ENCODE data around the gene PHF3.
"Not testable (repeated sequence)": the region's sequence is repeated elsewhere in the genome, so short reads cannot be mapped to it uniquely, and the experiment has no call there.

Gene PHF3

GRCh38 chr6:63714091-63714490 is 78.5 kb downstream of the PHF3 start:
- DNase-seq, result no peak

- no peak for DNase-seq
Measured at GRCh38 chr6:63716169-63716568, 80.6 kb downstream of the PHF3 start.

DNA sequence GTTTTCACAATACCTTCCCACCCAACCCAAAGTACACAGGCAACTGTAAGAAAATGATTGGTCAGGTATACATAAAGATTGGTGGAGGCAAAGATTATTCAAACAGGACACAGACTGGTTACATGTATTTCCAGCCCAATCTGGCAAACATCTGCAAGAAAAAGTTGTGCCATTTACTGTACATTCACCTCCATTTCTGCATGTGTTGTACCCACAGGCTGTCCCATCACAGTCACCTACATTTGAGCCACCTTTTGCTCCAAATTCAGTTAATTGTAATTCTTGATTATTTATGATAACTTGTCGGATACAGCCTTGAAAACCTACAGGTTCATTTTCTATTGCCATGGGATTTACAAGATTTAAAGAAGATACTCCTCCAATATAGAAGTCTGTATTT is 85.6 kb downstream of the PHF3 start:
- no peak for DNase-seq

DNA sequence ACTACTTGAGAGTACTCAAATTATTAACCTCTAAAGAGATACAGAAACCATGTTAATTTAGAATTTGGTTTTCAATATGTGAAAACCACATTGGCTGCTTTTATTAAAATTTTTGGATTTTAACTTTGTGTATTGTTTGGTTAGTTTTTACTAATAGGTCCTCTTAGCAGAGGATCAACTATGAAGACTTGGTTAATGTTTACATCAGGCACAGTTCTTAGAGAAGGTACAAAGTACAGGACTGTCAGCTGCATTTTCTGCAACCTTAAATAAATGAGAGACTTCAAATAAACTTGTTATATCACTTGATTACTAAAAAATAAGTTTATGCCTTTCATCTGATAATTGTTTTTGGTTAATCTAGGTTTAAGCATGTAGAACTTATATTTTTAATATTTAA is 89.1 kb downstream of the PHF3 start:
- DNase-seq, result no peak

DNA sequence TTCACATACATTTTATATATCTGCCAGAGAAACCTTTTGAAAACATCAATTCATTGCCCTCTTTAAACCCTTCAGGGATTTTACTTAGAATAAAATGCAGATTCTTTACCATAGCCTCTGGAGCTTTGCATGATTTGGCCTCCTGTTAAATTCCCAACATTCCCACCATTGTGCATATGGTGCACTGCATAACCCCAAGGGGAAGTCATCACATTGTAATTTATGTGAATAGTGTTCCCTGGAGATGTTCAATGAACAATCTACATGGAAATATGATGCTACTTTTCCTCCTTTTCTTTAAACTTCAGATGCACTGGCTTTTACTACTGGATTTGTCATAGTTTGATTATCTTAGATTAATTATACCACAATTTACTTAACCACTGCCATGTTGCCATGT is 94.7 kb downstream of the PHF3 start:
- no peak for DNase-seq

- DNase-seq, result no peak
Measured at GRCh38 chr6:63731930-63732329, 96.3 kb downstream of the PHF3 start.

DNA sequence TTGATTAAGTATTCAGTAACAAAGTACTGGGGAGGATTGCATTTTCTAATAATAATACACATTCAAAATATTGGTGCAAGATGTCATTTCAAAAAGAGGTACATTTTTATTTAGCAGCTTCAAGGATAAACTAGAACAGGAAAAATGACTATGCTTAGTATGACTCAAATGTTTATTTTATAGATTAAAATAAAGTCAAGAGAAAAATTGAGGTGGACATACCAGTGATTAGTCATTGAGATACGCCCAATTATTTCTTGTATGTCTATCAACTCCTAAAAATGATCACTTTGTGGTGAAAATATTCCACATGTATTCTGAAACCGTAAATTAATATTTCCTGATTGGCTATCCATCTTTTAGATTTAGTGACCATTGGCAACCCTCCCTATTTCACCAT is 96.7 kb downstream of the PHF3 start:
- DNase-seq, result no peak

GRCh38 chr6:63734923-63735322 is 99.3 kb downstream of the PHF3 start:
- no peak for DNase-seq

DNA sequence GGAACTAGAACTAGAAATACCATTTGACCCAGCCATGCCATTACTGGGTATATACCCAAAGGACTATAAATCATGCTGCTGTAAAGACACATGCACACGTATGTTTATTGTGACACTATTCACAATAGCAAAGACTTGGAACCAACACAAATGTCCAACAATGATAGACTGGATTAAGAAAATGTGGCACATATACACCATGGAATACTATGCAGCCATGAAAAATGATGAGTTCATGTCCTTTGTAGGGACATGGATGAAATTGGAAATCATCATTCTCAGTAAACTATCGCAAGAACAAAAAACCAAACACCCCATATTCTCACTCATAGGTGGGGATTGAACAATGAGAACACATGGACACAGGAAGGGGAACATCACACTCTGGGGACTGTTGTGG is 102.6 kb downstream of the PHF3 start:
- DNase-seq, result not testable (repeated sequence)

DNA sequence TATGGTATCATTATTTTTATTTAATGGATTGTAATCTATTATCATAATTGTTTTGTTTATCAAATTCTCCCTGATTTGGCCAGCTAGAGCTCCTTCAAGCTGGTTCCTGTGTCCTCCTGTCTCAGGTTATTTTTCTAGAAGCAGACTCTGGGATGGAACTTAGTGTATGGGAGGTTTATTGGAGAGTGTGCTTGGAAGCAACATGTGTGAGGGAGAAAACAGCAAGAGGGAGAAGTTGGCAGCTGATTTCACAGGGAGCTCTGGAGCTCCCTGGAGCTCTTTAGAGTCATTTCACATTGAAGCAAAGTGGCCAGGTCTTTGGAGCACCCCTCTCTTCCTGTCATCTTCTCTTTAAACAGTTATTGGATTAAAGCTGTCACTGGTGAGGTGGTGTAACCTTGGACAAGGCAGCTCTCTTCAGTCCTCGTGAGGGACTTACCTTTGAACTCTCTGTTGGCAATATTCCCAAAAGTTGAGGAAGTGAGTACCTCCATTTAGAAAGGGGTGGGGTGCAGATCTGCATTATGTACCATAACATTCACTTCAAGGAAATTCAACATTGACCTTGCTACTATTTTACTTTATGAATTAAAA is 103.6 kb downstream of the PHF3 start:
- no peak for DNase-seq

GRCh38 chr6:63740709-63741108 is 105.1 kb downstream of the PHF3 start:
- DNase-seq, result no peak

GRCh38 chr6:63742060-63742459 is 106.5 kb downstream of the PHF3 start:
- no peak for DNase-seq

- DNase-seq, result no peak
Measured at GRCh38 chr6:63743691-63744090, 108.1 kb downstream of the PHF3 start.

GRCh38 chr6:63744810-63745209 is 109.2 kb downstream of the PHF3 start:
- no peak for DNase-seq

GRCh38 chr6:63745784-63746183 is 110.2 kb downstream of the PHF3 start:
- no peak for DNase-seq

- no peak for DNase-seq
Measured at GRCh38 chr6:63750400-63750799, 114.8 kb downstream of the PHF3 start.

DNA sequence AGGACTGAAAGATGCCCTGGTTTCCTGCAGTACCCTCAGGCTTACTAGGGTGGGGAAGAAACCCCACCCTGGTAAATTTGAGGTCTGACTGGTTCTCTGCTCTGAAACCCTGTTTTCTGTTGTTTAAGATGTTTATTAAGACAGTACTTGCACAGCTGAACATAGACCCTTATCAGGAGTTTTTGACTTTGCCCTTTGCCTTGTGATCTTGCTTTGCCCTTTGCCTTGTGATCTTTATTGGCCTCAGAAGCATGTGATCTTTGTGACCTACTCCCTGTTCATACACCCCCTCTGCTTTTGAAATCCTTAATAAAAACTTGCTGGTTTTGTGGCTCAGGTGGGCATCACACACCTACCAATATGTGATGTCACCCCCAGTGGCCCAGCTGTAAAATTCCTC is 121.7 kb downstream of the PHF3 start:
- DNase-seq, result not testable (repeated sequence)

DNA sequence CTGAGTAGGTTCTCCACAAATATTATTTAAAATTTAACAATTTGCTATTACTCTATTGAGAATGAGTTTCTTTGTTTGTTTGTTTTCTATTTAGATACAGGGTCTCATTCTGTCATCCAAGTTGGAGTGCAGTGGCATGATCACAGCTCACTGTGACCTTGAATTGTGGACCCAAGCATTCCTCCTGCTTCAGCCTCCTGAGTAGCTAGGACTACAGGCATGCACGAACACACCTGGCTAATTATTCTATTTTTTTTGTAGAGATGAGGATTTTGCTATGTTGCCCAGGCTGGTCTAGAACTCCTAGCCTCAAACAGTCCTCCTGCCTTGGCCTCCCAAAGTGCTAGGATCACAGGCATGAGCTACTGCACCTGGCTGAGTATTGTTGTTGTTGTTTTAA is 122.2 kb downstream of the PHF3 start:
- no peak for DNase-seq

DNA sequence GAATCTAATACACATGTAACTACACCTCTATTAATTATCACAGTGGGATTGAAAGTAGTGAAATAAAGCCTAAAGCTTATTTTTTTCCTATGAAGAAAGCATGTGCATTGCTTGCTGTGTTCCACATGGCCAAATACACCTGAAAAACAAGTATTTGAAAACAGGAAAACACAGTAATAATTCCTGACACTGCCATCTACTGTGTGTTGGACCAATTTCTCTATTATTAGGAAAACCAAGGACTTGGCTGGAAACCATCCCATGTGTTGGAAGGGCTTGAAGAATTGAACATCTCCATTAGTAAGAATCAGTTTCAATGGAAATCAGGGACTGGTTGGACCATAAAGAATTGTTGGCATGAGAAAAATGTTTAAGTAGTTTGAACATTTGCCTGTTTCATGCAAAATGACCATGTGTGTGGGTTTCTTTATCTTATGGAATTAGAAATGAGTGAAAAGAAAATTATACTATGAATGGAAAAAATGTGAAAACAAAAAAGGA is 124.1 kb downstream of the PHF3 start:
- no peak for DNase-seq

- DNase-seq, result no peak
Measured at GRCh38 chr6:63760199-63760598, 124.6 kb downstream of the PHF3 start.

- DNase-seq, result peak; percentile 25 to 96
Measured at GRCh38 chr6:63764318-63764916, 128.8 kb downstream of the PHF3 start.
